MM.1S (cell line): ENCODE measurements around the gene TMEM131.
"Not testable (repeated sequence)": the region's sequence is repeated elsewhere in the genome, so short reads cannot be mapped to it uniquely, and the experiment has no call there.

Experiments used
- CTCF ChIP-seq: fragments of 300-600 bp; sonication (generic); IDR thresholded peaks from 2 replicates; pipeline ENCODE4 v1.5.1; 2016; ENCODE audit warnings: antibody characterized with exemption, low read length, mixed read lengths
- EZH2phosphoT487 ChIP-seq: fragments of 300-600 bp; sonication (generic); IDR thresholded peaks from 2 replicates; pipeline ENCODE4 v1.6.1; 2018; ENCODE audit warnings: antibody characterized with exemption, low read length

- TF ChIP-seq CTCF, EZH2phosphoT487: not testable (repeated sequence)
Measured at GRCh38 chr2:97826266-97826847, 169.4 kb downstream of the TMEM131 start.
